GM23338 (cell line): ENCODE measurements around the gene HDAC10. TPM values are rescaled to one million over a fixed set of nuclear protein-coding genes. Genes with fewer than 3 reads are reported as not detected.

Experiments used
- ATAC-seq: fragments of 200-7000 bp; cut with Tn5 transposase; 3 replicates; pipeline ENCODE4 v1.9.1; 2020
- DNase-seq: peaks from one replicate; pipeline ENCODE4 v3.0.0-alpha.2; 2015; ENCODE audit warnings: low spot score
- H2AFZ ChIP-seq: fragments of 200-600 bp; sonication (generic); 2 replicates; pipeline ENCODE4 v1.8.0; 2016; ENCODE audit warnings: antibody characterized with exemption, mild to moderate bottlenecking, moderate library complexity
- H3F3A ChIP-seq: fragments of 200-600 bp; sonication (generic); replicated peaks from 2 replicates; pipeline ENCODE4 v1.8.0; 2017; ENCODE audit warnings: antibody characterized with exemption, mixed run types, low read depth
- H3K27ac ChIP-seq: fragments of 200-600 bp; sonication (generic); 2 replicates; pipeline ENCODE4 v1.6.1; 2016; ENCODE audit warnings: low read depth
- H3K27me3 ChIP-seq: fragments of 200-600 bp; sonication (generic); 2 replicates; pipeline ENCODE4 v1.8.0; 2016; ENCODE audit warnings: mild to moderate bottlenecking, mixed run types, moderate library complexity; ENCODE audit not compliant: insufficient read depth
- H3K36me3 ChIP-seq: fragments of 200-600 bp; sonication (generic); 2 replicates; pipeline ENCODE4 v1.8.0; 2016; ENCODE audit warnings: mild to moderate bottlenecking; ENCODE audit not compliant: insufficient read depth
- H3K4me1 ChIP-seq: fragments of 200-600 bp; sonication (generic); 2 replicates; pipeline ENCODE4 v1.8.0; 2016; ENCODE audit warnings: mild to moderate bottlenecking, moderate library complexity; ENCODE audit not compliant: insufficient read depth
- H3K4me2 ChIP-seq: fragments of 200-600 bp; sonication (generic); 2 replicates; pipeline ENCODE4 v1.7.1; 2017; ENCODE audit warnings: mixed run types
- H3K4me3 ChIP-seq: fragments of 200-600 bp; sonication (generic); 2 replicates; pipeline ENCODE4 v1.6.1; 2016; ENCODE audit warnings: mixed run types
- H3K79me2 ChIP-seq: fragments of 200-600 bp; sonication (generic); replicated peaks from 2 replicates; pipeline ENCODE4 v1.8.0; 2017; ENCODE audit warnings: mild to moderate bottlenecking; ENCODE audit not compliant: insufficient read depth
- H3K9me2 ChIP-seq: fragments of 200-600 bp; sonication (generic); 2 replicates; pipeline ENCODE4 v1.8.0; 2017; ENCODE audit not compliant: insufficient read depth
- H4K20me1 ChIP-seq: fragments of 200-600 bp; sonication (generic); replicated peaks from 2 replicates; pipeline ENCODE4 v1.8.0; 2017; ENCODE audit warnings: mild to moderate bottlenecking; ENCODE audit not compliant: insufficient read depth
- H3K27ac Mint-ChIP-seq: 2 replicates; pipeline ENCODE4 v1.8.0; 2020; ENCODE audit warnings: inconsistent platforms, mild to moderate bottlenecking, moderate library complexity, mixed read lengths
- H3K27me3 Mint-ChIP-seq: 3 replicates; pipeline ENCODE4 v1.8.0; 2022; ENCODE audit warnings: low read depth, mild to moderate bottlenecking, moderate library complexity, mixed read lengths, inconsistent platforms; ENCODE audit not compliant: insufficient read depth, poor library complexity
- H3K36me3 Mint-ChIP-seq: 3 replicates; pipeline ENCODE4 v1.8.0; 2021; ENCODE audit warnings: low read depth, mild to moderate bottlenecking, inconsistent platforms, moderate library complexity, mixed read lengths
- H3K4me1 Mint-ChIP-seq: 3 replicates; pipeline ENCODE4 v1.8.0; 2020; ENCODE audit warnings: mild to moderate bottlenecking, inconsistent platforms, mixed read lengths
- H3K4me3 Mint-ChIP-seq: 3 replicates; pipeline ENCODE4 v1.8.0; 2021; ENCODE audit warnings: moderate library complexity, mild to moderate bottlenecking, inconsistent platforms, mixed read lengths
- H3K9me3 Mint-ChIP-seq: 3 replicates; pipeline ENCODE4 v1.8.0; 2020; ENCODE audit warnings: moderate library complexity, mild to moderate bottlenecking, inconsistent platforms, mixed read lengths
- CREB1 ChIP-seq: fragments of 250-450 bp; sonication (Bioruptor Pico); IDR thresholded peaks from 2 replicates; pipeline ENCODE4 v1.5.0; 2020; ENCODE audit warnings: low read depth, mild to moderate bottlenecking, moderate library complexity
- CTCF ChIP-seq, 2 experiments: fragments of 200-600 bp in 1 of 2; sonication (generic) in 1 of 2; conservative IDR thresholded peaks; 2 replicates each; pipeline versions ENCODE4 v1.5.1 to v1.6.1; 2016 to 2017; ENCODE audit warnings: antibody characterized with exemption in 2 of 2, low read depth in 2 of 2, mild to moderate bottlenecking in 2 of 2, moderate library complexity in 1 of 2
- EZH2 ChIP-seq: fragments of 200-600 bp; sonication (generic); IDR thresholded peaks from one replicate; pipeline ENCODE4 v1.8.0; 2017; ENCODE audit warnings: antibody characterized with exemption, mild to moderate bottlenecking, low read depth; ENCODE audit not compliant: unreplicated experiment
- EZH2phosphoT487 ChIP-seq: fragments of 200-600 bp; sonication (generic); IDR thresholded peaks from one replicate; pipeline ENCODE4 v1.8.1; 2018; ENCODE audit warnings: antibody characterized with exemption; ENCODE audit not compliant: unreplicated experiment
- JUNB ChIP-seq: IDR thresholded peaks from one replicate; pipeline ENCODE4 v1.6.1; 2016; ENCODE audit warnings: antibody characterized with exemption; ENCODE audit not compliant: unreplicated experiment
- REST ChIP-seq: IDR thresholded peaks from one replicate; pipeline ENCODE4 v1.6.1; 2018; ENCODE audit warnings: antibody characterized with exemption; ENCODE audit not compliant: unreplicated experiment
- STAT1 ChIP-seq: IDR thresholded peaks from one replicate; pipeline ENCODE4 v1.6.1; 2016; ENCODE audit warnings: antibody characterized with exemption; ENCODE audit not compliant: unreplicated experiment
- ZNF114 ChIP-seq: fragments of 250-450 bp; sonication (Bioruptor Pico); IDR thresholded peaks from 2 replicates; pipeline ENCODE4 v1.5.0; 2020; ENCODE audit warnings: mild to moderate bottlenecking, moderate library complexity
- ZNF331 ChIP-seq: fragments of 250-450 bp; sonication (Bioruptor Pico); IDR thresholded peaks from 2 replicates; pipeline ENCODE4 v1.5.0; 2020; ENCODE audit warnings: low read depth, mild to moderate bottlenecking, moderate library complexity
- polyA plus RNA-seq: library from polyadenylated mRNA; unstranded; fragments of >200 nt; fragmentation: Nextera tagmentation; extraction: Ambion mirVana; gene quantifications from 2 replicates; pipeline ENCODE4 v1.2.1, GENCODE V29; 2016
- total RNA-seq: library from RNA; depleted of rRNA; stranded (reverse); fragments of >200 nt; shearing (Covaris generic); gene quantifications from 2 replicates; pipeline ENCODE4 v1.2.3, GENCODE V29; 2014
- TF ChIP-seq, protein P1 (sequence below): fragments of 250-450 bp; sonication (Bioruptor Pico); IDR thresholded peaks from 2 replicates; pipeline ENCODE4 v1.5.0; 2020; ENCODE audit warnings: mild to moderate bottlenecking, moderate library complexity

Gene HDAC10
- total and polyA plus RNA-seq, 2 experiments from 2014 or later = 4.1 to 41.9 TPM

- peak overlapping the region; percentile 80 for H3K4me3 Mint-ChIP-seq
- DNase-seq (no peak), ATAC-seq (no peak)
- no peak overlapping the region for H2AFZ ChIP-seq
- no peaks in the 10 kb centered on the region for H3K9me2 ChIP-seq
- H3F3A ChIP-seq = peaks cover 14% of the 10 kb centered on the region
- peaks cover 9% of the 10 kb centered on the region; the same call in 1 of the 2 replicates for H3K27me3 ChIP-seq
- H3K27me3 Mint-ChIP-seq = peaks cover 9% of the 10 kb centered on the region
- no peak overlapping the region for H3K27ac Mint-ChIP-seq
- peak overlapping the region; percentile 72 for H3K4me3 ChIP-seq
- H3K36me3 ChIP-seq = no peaks in the 10 kb centered on the region; the same call in 1 of the 2 replicates
- H4K20me1 ChIP-seq = peaks cover 13% of the 10 kb centered on the region
- H3K27ac ChIP-seq = no peak overlapping the region
- no peak for TF ChIP-seq REST
- no peak for TF ChIP-seq EZH2
- no peak for TF ChIP-seq ZNF331 (CRISPR knock-in tag)
- no peak for TF ChIP-seq CREB1 (CRISPR knock-in tag)
- TF ChIP-seq STAT1 = no peak
- TF ChIP-seq, protein P1, sequence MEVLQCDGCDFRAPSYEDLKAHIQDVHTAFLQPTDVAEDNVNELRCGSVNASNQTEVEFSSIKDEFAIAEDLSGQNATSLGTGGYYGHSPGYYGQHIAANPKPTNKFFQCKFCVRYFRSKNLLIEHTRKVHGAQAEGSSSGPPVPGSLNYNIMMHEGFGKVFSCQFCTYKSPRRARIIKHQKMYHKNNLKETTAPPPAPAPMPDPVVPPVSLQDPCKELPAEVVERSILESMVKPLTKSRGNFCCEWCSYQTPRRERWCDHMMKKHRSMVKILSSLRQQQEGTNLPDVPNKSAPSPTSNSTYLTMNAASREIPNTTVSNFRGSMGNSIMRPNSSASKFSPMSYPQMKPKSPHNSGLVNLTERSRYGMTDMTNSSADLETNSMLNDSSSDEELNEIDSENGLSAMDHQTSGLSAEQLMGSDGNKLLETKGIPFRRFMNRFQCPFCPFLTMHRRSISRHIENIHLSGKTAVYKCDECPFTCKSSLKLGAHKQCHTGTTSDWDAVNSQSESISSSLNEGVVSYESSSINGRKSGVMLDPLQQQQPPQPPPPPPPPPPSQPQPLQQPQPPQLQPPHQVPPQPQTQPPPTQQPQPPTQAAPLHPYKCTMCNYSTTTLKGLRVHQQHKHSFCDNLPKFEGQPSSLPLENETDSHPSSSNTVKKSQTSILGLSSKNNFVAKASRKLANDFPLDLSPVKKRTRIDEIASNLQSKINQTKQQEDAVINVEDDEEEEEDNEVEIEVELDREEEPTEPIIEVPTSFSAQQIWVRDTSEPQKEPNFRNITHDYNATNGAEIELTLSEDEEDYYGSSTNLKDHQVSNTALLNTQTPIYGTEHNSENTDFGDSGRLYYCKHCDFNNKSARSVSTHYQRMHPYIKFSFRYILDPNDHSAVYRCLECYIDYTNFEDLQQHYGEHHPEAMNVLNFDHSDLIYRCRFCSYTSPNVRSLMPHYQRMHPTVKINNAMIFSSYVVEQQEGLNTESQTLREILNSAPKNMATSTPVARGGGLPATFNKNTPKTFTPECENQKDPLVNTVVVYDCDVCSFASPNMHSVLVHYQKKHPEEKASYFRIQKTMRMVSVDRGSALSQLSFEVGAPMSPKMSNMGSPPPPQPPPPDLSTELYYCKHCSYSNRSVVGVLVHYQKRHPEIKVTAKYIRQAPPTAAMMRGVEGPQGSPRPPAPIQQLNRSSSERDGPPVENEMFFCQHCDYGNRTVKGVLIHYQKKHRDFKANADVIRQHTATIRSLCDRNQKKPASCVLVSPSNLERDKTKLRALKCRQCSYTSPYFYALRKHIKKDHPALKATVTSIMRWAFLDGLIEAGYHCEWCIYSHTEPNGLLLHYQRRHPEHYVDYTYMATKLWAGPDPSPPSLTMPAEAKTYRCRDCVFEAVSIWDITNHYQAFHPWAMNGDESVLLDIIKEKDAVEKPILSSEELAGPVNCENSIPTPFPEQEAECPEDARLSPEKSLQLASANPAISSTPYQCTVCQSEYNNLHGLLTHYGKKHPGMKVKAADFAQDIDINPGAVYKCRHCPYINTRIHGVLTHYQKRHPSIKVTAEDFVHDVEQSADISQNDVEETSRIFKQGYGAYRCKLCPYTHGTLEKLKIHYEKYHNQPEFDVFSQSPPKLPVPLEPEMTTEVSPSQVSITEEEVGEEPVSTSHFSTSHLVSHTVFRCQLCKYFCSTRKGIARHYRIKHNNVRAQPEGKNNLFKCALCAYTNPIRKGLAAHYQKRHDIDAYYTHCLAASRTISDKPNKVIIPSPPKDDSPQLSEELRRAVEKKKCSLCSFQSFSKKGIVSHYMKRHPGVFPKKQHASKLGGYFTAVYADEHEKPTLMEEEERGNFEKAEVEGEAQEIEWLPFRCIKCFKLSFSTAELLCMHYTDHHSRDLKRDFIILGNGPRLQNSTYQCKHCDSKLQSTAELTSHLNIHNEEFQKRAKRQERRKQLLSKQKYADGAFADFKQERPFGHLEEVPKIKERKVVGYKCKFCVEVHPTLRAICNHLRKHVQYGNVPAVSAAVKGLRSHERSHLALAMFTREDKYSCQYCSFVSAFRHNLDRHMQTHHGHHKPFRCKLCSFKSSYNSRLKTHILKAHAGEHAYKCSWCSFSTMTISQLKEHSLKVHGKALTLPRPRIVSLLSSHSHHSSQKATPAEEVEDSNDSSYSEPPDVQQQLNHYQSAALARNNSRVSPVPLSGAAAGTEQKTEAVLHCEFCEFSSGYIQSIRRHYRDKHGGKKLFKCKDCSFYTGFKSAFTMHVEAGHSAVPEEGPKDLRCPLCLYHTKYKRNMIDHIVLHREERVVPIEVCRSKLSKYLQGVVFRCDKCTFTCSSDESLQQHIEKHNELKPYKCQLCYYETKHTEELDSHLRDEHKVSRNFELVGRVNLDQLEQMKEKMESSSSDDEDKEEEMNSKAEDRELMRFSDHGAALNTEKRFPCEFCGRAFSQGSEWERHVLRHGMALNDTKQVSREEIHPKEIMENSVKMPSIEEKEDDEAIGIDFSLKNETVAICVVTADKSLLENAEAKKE (CRISPR knock-in tag) = no peak
- TF ChIP-seq EZH2phosphoT487 = no peak
- no peak for TF ChIP-seq JUNB
- TF ChIP-seq CTCF (conservative IDR thresholded peaks at IDR 0.05; ENCODE audit: low read depth in 2 of 2) = no peak
- no peak for TF ChIP-seq ZNF114 (CRISPR knock-in tag)
- peaks cover 21% of the 10 kb centered on the region for H3K79me2 ChIP-seq
- H3K4me2 ChIP-seq = peak overlapping the region; percentile 92
- peaks cover 8% of the 10 kb centered on the region; the same call in 1 of the 2 replicates for H3K4me1 ChIP-seq
- peaks cover 6% of the 10 kb centered on the region; the same call in 2 of the 3 replicates for H3K9me3 Mint-ChIP-seq
- peaks cover 14% of the 10 kb centered on the region for H3K4me1 Mint-ChIP-seq
- peaks cover 27% of the 10 kb centered on the region for H3K36me3 Mint-ChIP-seq
These were observed 48.9 kb downstream of the HDAC10 start for GRCh38 chr22:50202130-50202666.
